Measurements from ENCODE around the gene ST3GAL4.

ST3GAL4 gene

DNA sequence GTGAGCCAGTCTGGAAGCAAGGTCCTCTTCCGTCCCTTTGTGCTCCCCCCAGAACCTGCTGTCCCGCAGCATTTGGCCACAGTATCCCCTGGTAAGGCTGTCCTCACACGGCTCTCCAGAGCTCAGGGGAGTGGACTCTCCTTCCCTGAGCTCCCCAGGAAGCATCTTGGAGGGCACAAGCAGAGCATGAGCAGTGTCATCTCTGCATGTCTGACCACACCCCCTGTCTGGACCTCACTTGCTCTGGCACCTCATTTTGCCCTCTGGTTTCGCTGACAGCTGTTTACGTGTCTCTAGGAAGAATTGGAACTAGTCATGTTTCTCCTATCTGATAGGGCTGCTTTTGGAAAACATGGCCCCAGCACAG is 36.1 kb upstream of the ST3GAL4 start:
- TF ChIP-seq, protein P1, sequence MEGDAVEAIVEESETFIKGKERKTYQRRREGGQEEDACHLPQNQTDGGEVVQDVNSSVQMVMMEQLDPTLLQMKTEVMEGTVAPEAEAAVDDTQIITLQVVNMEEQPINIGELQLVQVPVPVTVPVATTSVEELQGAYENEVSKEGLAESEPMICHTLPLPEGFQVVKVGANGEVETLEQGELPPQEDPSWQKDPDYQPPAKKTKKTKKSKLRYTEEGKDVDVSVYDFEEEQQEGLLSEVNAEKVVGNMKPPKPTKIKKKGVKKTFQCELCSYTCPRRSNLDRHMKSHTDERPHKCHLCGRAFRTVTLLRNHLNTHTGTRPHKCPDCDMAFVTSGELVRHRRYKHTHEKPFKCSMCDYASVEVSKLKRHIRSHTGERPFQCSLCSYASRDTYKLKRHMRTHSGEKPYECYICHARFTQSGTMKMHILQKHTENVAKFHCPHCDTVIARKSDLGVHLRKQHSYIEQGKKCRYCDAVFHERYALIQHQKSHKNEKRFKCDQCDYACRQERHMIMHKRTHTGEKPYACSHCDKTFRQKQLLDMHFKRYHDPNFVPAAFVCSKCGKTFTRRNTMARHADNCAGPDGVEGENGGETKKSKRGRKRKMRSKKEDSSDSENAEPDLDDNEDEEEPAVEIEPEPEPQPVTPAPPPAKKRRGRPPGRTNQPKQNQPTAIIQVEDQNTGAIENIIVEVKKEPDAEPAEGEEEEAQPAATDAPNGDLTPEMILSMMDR (conservative IDR thresholded peaks at IDR 0.05) = no peak
- no peak overlapping the region for H3K27ac ChIP-seq

DNA sequence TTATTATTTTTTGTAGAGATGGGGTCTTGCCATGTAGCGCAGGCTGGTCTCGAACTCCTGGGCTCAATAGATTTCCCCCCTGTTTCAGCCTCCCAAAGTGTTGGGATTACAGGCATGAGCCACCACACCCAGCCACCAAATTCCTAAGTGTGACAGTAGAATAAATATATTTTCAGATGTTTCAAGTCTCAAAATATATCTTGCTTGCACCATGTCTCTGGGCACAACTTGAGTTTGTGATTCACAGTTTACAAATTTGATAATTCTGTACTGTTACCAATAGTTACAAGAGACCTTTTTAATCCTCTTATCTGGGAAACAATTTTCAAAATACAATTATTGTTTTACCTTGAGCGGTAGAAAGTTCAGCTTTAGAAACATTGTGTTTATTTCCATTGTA is 32.5 kb upstream of the ST3GAL4 start:
- TF ChIP-seq, protein P1 (conservative IDR thresholded peaks at IDR 0.05) = no peak
- no peak overlapping the region for H3K27ac ChIP-seq

DNA sequence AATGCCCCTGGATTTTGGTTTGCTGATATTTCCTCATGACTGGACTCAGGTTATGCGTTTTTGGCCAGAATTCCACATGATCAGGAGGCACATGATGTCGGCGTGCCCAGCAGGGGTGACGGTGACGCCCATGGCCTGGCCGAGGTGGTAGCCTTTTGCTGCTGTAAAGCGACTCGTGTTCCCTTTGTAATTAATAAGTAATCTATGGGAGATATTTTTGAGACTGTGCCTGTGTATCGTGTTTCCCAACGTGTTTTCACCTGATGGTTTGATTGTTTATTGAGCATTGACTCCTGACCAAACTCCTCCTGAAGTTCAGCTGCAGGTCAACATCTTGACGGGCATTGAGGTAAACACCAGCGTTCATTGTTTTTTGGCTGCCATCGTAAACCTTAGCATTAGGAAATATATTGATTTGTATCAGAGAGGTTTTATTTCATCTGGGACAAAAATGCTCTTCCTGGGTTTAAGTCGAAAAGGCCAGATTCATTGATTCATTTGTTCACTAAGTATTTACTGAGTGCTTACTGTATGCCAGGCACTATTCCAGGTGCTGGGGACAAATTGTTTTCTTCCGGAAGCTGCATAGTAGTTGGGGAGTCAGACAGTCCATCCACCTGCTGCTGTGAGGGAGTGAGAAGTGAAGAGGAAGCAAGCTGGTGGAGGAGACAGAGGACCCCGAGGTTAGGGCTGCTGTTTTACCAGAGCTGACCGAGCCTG is 28.0 kb upstream of the ST3GAL4 start:
- TF ChIP-seq, protein P1 (conservative IDR thresholded peaks at IDR 0.05) = no peak
- no peak overlapping the region for H3K27ac ChIP-seq

DNA sequence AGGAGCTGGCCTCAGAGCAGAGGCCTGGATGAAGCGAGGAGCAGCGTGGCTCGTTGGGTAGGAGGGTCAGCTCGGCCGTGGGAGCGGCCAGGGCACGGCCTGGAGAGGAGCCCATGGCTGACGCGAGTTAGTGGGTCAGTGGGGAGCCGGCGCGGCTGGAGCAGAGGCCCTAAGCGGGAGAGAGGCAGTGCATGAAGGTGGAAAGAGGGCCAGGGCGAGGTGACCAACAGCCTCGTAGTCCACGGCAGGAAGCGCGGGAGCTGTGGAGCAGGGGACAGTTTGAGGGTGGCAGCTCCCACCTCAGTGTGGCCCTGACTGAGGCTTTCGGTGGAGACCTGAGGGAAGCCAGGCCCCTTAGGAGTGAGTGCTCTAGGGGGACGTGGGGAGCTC is 27.5 kb upstream of the ST3GAL4 start:
- TF ChIP-seq, protein P1 (conservative IDR thresholded peaks at IDR 0.05) = no peak
- no peak overlapping the region for H3K27ac ChIP-seq

DNA sequence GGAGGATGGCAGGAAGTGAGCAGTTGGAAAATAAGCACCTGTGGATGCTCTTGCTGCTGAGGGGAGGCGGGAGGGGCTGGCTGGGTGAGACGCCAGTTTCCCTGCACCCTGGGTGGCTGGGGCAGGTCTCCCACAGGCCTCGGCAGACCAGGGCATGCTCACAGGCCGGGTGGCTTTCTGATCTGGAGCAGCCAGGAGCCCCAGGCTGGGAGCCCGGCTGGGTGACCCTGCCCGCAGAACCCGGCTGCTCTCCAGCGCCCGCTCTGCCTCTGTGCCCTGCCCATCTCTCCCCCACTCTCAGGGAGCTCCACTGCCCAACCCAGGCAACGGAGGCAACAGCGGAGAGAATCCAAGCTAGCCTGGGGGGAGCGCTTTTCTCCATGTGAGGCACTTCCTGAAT is 27.0 kb upstream of the ST3GAL4 start:
- no peak overlapping the region for H3K27ac ChIP-seq
- TF ChIP-seq, protein P1 (conservative IDR thresholded peaks at IDR 0.05) = no peak

DNA sequence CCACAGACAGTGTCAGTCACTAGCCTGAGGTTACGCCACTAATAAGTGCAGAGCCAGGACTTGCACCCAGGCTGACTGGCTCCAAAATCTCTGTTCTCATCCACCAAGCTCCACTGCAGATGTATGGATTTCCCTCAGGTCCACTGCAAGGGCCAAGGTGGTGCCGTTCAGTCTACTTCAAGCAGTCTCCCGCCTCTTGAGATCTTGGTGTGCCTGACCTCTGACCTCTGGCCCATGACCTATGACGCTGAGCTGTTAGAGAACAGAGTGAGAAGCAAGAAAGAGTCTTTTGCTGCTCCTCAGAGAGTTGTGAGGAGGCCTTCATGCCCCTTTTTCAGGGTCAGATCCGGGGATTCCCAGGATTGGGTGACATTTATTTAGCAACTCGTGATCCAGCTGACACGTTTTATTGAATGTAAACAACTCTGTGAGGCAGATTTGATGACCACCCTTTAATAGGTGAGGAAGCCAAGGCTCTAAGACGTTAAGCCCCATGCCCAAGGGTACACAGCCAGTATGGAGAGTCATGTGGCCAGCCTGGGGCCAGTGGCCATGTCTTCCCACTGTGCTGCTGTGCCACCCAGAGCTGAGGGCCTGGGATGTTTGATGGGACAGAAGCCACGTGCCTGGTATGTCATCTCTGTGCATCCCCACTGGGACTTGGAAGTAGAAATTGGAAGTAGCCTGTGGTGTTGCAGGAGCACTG is 26.4 kb upstream of the ST3GAL4 start:
- no peak overlapping the region for H3K27ac ChIP-seq

DNA sequence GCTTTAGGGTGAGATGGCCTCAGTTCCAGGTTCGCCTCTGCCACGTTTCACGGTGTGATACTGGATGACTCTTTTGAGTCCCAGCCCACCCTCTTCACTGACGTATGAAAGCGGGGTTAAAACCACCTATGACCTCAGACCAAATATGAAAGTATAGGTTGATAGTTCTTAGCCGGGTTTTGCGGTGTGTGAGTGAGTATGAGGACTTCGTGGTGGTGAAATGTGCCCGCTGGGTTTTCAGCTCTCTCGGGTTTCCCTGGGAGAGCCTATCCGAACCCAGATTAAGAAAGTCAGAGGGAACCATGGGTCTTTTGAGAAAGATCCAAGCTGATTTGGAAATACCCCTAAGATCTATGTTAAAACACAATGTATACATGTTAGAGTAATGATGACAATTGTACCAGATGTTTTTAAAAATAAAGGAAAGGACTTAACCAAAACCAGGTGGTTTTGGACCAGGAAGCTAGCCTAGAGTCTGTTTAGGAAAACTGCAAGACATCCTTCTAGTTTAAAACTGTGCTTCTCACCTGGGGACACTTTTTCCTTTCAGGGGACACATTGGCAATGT is 25.8 kb upstream of the ST3GAL4 start:
- TF ChIP-seq, protein P1 (conservative IDR thresholded peaks at IDR 0.05) = no peak
- H3K27ac ChIP-seq = no peak overlapping the region

More for the DNA sequence above, 26.4 kb upstream of the ST3GAL4 start:
- TF ChIP-seq, protein P1 (conservative IDR thresholded peaks at IDR 0.05) = no peak
